ENCODE measurements around the gene SUPV3L1. TPM values are rescaled to one million over a fixed set of nuclear protein-coding genes. Genes with fewer than 3 reads are reported as not detected.

Gene SUPV3L1
- total and polyA plus RNA-seq, 9 of the 15 experiments (the other 6 are each of a cell fraction or from before 2014, with no cell fraction given) = 45.2 to 156 (median 92.6) TPM

- no peak for TF ChIP-seq DEAF1 (CRISPR knock-in tag; IDR thresholded peaks at IDR 0.05)
- TF ChIP-seq UBTF (IDR thresholded peaks at IDR 0.05; ENCODE audit: borderline replicate concordance in 1 of 2, low read depth in 2 of 2, low read length in 2 of 2) = no peak
- no peak for TF ChIP-seq SNRNP70 (optimal IDR thresholded peaks at IDR 0.05; ENCODE audit: low read depth, low read length)
- no peak for TF ChIP-seq SUPT5H (IDR thresholded peaks at IDR 0.05)
- no peak for TF ChIP-seq ZFP1 (CRISPR knock-in tag; IDR thresholded peaks at IDR 0.05)
- TF ChIP-seq ADNP (tag; IDR thresholded peaks at IDR 0.05) = peak; percentile 50; the same call in 1 of the 2 replicates
- peak; percentile 53; the same call in 1 of the 2 replicates for TF ChIP-seq SMARCA4 (IDR thresholded peaks at IDR 0.05)
- peak; percentile 43 for TF ChIP-seq ELF1 (tag; IDR thresholded peaks at IDR 0.05)
- no peak for TF ChIP-seq ETS2 (tag; IDR thresholded peaks at IDR 0.05; ENCODE audit: borderline replicate concordance, poor library complexity, severe bottlenecking)
- 0 out of 2 replicates have a peak, but pooled peaks have one; percentile 6 for TF ChIP-seq EP300 (IDR thresholded peaks at IDR 0.05; ENCODE audit: low read length)
- no peak for TF ChIP-seq CREM (IDR thresholded peaks at IDR 0.05; ENCODE audit: low read depth)
- no peak for TF ChIP-seq FOXP1 (CRISPR knock-in tag; IDR thresholded peaks at IDR 0.05)
- no peak for TF ChIP-seq ZBTB17 (CRISPR knock-in tag; IDR thresholded peaks at IDR 0.05)
- peak; percentile 59; the same call in 1 of the 2 replicates for TF ChIP-seq LEF1 (IDR thresholded peaks at IDR 0.05)
- no peak for TF ChIP-seq GATAD2B (IDR thresholded peaks at IDR 0.05; ENCODE audit: borderline replicate concordance)
- TF ChIP-seq PHB2 (IDR thresholded peaks at IDR 0.05; ENCODE audit: low read depth) = no peak
- TF ChIP-seq NR4A1 (CRISPR knock-in tag; IDR thresholded peaks at IDR 0.05) = no peak
- no peak for TF ChIP-seq NR4A1 (tag; IDR thresholded peaks at IDR 0.05)
- TF ChIP-seq E2F4 (CRISPR knock-in tag; IDR thresholded peaks at IDR 0.05; ENCODE audit: low read depth) = no peak
- no peak for TF ChIP-seq ZNF699 (CRISPR knock-in tag; IDR thresholded peaks at IDR 0.05; ENCODE audit: insufficient replicate concordance)
- no peak for TF ChIP-seq ZNF354B (CRISPR knock-in tag; IDR thresholded peaks at IDR 0.05)
- no peak for TF ChIP-seq FOXO4 (CRISPR knock-in tag; IDR thresholded peaks at IDR 0.05)
Measured at GRCh38 chr10:69215405-69216171, 35.6 kb downstream of the SUPV3L1 start (continued).

Data from K562 (cell line).